Activated CD4-positive, CD25-positive, alpha-beta regulatory T cell treated with anti-CD3 and anti-CD28 coated beads, Interleukin-2, amount 50 U/mL, for 16 hours (primary cell): ENCODE data around the gene TEDC1.

Experiments
- DNase-seq: peaks from one replicate; pipeline ENCODE4 v3.0.0-alpha.2; 2020; ENCODE audit warnings: low read depth, low spot score

TEDC1 gene

DNA sequence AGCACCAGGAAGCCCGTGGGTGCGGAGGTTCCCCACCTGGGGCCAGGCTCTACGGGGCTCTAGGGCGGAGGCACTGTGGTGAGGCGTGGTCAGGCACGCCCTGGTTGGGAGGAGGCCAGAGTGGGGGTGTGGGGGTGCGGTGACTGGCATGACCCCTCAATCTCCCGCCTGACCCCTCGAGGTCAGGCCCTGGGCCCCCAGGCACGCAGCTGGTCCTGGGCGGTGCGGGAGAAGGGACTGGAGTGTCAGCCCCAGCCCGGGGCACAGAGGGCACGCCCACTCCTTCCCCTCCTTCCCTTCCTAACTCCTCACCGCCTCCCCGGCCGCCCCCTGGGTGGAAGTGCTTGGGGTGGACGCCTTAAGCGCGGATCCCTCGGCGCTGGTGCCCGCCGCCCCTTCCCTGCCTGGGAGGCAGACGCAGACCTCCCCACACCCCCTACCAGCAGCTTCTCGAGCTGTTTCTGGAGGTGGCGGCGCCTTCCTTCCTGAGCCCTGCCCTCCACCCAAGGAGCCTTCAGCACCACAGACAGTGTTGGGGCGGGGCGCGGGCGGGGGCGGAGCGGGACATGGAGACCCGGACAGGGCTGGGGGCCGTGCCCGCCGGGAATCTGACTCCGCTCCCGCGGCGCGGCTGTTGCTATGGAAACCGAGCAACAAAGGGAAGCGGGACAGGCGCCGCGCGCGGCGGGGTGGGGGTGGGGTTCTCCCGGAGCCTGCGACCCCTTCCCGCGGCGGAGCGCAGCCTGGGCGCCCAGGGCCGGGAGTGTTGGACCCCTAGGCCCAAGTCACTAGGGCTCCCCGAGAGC lies 17.2 kb upstream of the TEDC1 start:
- DNase-seq: no peak

DNA sequence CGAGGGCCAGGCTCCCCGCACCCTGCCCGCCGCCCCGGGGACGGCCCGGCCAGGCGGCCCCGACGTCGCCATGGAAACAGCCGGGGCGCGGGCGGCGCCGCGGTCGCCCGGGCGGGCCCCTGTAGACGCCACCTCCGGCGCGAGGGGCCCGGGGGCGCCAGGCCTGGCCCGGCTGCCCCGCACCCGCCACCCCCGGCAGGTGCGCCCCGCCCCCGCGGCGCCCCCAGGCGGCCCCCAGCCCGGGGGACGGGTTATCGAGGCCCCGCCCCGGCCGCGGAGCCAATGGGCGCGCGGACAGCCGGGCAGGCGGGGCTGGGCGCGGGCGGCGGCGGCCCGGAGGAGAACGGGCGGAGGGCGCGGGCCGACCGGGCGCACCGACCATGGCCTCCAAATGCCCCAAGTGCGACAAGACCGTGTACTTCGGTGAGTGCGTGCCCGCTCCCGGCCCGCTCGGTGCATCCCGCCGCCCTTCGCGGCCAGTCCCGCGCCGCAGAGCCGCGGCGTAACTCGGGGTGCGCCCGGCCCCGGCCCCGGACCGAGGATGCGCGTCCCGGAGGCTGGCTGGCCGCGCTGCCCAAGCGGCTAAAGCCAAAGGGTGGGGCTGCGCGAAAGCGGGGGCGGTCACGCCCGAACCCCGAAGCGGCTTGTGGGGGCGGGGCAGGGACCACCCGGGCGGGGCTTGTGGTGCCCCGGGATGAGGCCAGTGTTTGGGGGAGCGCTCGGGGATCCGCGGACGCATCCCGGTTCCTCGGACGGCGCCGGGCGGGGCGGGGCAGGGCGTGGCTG lies 16.4 kb upstream of the TEDC1 start, which contains the start of gene CRIP2:
TSS of gene CRIP2 (plus strand) at position 339 of the 786 bp plus-strand sequence. CDS start at position 381, 42 bp downstream.
- no peak for DNase-seq

GRCh38 chr14:105475269-105476096 lies 15.6 kb upstream of the TEDC1 start:
- DNase-seq: no peak

GRCh38 chr14:105476097-105476830 lies 14.8 kb upstream of the TEDC1 start:
- DNase-seq: no peak

DNA sequence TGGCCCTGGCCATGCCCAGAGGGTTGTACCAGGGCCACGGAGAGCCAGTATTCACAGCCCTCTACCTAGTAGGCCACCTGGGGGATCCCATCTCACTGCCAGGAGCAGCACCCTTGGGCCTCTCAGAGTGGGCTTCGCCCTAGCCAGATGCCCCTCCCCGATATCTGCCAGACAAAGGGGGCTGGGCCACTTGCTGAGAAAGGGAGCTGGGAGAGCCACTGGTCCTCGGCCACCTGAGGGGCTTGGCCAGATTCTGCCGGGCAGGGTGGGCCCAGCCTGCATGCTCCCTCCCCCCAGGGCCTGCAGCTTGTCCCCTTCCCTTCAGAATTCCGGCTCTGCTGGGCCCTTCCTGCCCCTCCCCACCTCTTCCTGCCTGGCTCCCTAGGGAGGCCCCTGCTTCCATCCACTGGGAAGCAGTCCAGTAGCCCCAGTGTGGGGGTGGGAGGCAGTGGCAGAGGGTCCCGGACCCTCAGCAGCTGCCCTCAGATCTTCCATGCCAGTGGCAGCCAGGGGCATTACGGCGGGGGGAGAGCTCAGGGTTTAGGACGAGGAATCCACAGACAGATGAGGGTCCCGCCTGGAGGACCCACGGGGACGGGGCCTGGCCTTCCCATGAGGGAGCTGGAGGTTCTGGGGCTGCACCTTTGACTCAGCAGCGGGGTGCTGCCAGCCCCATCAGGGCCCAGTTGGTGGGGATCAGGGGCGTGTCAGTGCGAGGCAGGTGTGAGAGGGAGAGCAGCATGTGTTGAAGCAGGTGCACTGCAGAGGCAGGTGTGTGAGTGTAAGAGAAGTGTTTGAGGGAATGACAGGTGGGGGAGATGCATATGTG lies 14.0 kb upstream of the TEDC1 start:
- DNase-seq: no peak

DNA sequence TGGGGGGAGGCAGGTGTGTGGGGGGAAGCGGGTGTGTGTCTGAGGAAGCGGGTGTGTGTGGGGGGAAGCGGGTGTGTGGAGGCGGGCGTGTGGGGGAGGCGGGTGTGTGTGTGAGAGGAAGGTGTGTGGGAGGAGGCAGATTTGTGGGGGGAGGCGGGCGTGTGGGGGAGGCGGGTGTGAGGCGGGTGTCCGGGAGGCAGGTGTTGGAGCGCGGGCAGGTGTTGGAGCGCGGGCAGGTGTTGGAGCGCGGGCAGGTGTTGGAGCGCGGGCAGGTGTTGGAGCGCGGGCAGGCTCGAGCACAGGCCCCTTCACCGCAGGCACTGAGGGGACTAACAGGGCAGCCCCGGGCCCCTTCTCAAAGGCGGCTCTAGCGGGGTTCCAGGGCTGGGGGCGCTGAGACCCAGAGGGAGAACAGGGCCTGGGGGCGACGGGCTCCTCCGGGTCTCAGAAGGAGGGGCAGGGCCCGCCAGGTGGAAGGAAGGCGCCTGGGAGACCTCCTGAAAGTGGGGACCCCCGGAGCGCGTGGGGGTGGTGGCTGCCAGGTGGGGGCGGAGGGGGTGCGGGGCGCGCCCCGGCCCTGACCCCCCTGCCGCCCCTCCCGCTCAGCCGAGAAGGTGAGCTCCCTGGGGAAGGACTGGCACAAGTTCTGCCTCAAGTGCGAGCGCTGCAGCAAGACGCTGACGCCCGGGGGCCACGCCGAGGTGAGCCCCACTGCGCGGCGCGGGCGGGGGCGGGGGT lies 13.2 kb upstream of the TEDC1 start:
- no peak for DNase-seq

GRCh38 chr14:105478398-105479251 lies 12.4 kb upstream of the TEDC1 start:
- no peak for DNase-seq

- DNase-seq: no peak
Observed at GRCh38 chr14:105479431-105480158, 11.5 kb upstream of the TEDC1 start.

DNA sequence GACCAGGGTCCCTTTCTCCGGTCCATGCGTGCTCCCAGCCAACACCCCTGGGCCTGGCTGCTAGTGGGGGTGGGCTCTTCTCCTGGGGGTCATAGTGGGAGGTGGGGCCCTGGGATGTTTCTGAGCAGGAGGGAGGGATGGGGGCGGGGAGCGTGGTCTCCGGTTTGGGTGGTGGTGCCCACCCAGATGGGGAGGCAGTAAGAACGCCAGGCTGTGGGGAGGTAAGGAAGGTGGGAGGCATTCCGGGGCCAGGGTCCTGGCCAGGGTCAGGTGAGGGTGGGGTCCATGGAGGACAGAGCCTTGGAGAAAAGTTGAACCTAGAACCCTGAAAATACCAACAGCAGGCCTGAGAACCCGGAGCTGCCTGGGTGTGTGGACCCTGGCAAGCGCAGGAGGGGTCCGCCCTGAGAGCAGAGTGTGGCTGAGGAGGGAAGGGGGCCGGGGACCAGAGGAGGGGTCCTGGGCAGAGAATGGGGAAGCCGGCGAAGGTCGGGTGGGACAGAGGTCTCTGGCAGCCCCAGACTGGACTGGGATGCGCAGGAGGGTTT lies 10.8 kb upstream of the TEDC1 start:
- DNase-seq: no peak

GRCh38 chr14:105480807-105481801 lies 9.9 kb upstream of the TEDC1 start:
- peak; percentile 88 for DNase-seq

GRCh38 chr14:105481886-105482457 lies 9.1 kb upstream of the TEDC1 start:
- peak; percentile 87 for DNase-seq

DNA sequence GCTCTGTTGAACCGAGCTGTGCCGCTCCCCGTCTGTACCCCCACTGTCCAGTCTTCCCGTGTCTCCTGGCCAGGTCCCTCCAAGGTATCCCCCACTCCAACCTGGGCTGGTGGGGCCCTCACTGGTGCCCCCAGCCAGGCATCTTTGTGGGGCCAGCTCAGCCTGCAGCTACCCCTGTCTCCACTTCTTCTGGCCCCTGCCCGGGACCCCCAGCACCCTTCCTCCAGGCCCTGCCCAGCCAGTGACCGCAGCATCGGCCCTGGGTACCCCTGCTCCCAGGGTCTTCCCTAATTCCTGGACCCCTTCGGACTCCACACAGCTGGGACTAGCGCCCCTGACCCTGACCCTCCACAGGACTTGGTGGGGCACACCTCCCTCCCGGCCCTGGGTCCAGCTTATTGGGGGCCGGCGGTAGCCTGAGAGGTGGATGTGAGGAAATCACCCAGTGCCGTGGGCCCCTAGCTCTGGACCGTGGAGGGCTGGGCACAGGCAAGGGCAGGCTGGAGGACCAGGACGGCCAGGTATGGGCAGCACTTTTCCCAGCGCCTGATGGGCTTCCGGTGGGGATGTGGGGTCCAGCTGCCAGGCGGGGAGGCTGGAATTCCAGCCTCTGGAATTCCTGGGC lies 8.4 kb upstream of the TEDC1 start:
- no peak for DNase-seq

GRCh38 chr14:105483300-105484068 lies 7.6 kb upstream of the TEDC1 start:
- no peak for DNase-seq

DNA sequence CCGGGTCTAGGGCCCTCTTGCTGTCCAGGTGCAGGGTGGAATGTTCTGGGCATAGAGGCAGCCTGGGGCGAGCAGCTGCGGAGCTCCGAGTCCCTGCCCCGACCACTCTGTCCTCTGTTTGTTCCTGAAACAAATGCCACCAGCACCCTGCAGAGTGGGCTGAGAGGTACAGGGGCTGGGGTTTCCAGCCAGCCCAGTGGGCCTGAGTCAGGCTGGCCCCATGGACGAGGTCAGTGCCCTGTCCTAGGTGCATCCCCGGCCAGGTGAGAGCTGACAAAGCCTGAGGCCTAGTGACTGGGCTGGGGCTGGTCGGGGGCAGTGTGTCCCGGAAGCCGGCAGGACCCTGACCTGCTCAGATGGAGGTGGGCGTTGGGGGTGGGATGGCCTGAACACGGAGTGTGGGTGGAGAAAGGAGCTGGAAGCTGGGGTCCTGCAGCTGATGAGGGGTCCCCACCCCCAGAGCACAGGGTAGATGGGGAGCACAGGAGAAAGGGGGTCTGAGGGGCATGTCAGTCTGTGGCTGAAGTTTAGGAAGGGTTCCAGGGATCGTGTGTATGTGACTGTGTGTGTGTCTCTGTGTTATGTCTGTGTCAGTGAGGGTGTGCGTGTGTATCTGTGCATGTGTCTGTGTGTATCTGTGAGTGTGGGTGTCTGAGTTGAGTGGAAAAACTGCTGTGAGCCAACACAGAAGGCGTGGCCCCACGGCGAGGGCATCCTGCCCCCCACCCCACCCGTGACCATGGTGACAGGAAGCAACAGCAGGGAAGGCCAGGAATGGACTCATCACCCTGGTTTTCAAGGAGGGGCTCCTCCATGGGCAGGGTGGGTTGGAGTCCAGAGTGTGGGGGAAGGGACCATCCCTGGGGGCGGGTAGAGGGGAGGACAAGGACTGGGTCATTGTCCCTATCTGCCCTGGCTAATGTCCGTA lies 6.7 kb upstream of the TEDC1 start:
- no peak for DNase-seq
